Sigmoid colon (tissue), 3 donors: Measurements from ENCODE around the gene DSCAML1.

Experiments
- CTCF ChIP-seq, 4 experiments: fragments of 450-650 bp in 3 of 4; fragments of 200-600 bp in 1 of 4; IDR thresholded peaks; one replicate each; pipeline ENCODE4 v1.5.1; 2016 to 2019; ENCODE audit warnings: antibody characterized with exemption in 4 of 4, mild to moderate bottlenecking in 3 of 4, moderate library complexity in 2 of 4
- POLR2A ChIP-seq, 2 donors: fragments of 450-650 bp; IDR thresholded peaks; one replicate each; pipeline ENCODE4 v1.6.1; 2016; ENCODE audit warnings: antibody characterized with exemption in 2 of 2, mild to moderate bottlenecking in 2 of 2, moderate library complexity in 2 of 2

- no peak for TF ChIP-seq CTCF (IDR thresholded peaks at IDR 0.05)
- TF ChIP-seq POLR2A (IDR thresholded peaks at IDR 0.05), result no peak
Measured at GRCh38 chr11:117770061-117770460, 27.0 kb downstream of the DSCAML1 start.
